Sigmoid colon (tissue), 7 donors: Measurements from ENCODE around the gene OPRL1. TPM values are rescaled to one million over a fixed set of nuclear protein-coding genes. Genes with fewer than 3 reads are reported as not detected.

Experiments
- DNase-seq: peaks from one replicate; pipeline ENCODE4 v3.0.0-alpha.2; 2019
- H3K27ac ChIP-seq, 4 donors: fragments of 200-600 bp; sonication (generic); one replicate each; pipeline ENCODE4 v1.5.1; 2016 to 2019; ENCODE audit warnings: mild to moderate bottlenecking in 1 of 4
- H3K27me3 ChIP-seq, 3 donors: fragments of 200-600 bp; sonication (generic); one replicate each; pipeline ENCODE4 v1.5.1; 2019; ENCODE audit warnings: mild to moderate bottlenecking in 1 of 3
- H3K36me3 ChIP-seq, 4 donors: fragments of 200-600 bp; sonication (generic); one replicate each; pipeline ENCODE4 v1.5.1; 2016 to 2019
- H3K4me1 ChIP-seq, 4 donors: fragments of 200-600 bp; sonication (generic); one replicate each; pipeline ENCODE4 v1.5.1; 2017 to 2019
- H3K4me3 ChIP-seq, 4 donors: fragments of 200-600 bp; sonication (generic); one replicate each; pipeline ENCODE4 v1.5.1; 2017 to 2019; ENCODE audit warnings: mild to moderate bottlenecking in 2 of 4, moderate library complexity in 1 of 4
- H3K9me3 ChIP-seq, 4 donors: fragments of 200-600 bp in 3 of 4; sonication (generic) in 3 of 4; one replicate each; pipeline versions ENCODE4 v1.5.1 to v1.6.1; 2013 to 2019
- CTCF ChIP-seq, 4 experiments: fragments of 450-650 bp in 3 of 4; fragments of 200-600 bp in 1 of 4; IDR thresholded peaks; one replicate each; pipeline ENCODE4 v1.5.1; 2016 to 2019; ENCODE audit warnings: antibody characterized with exemption in 4 of 4, mild to moderate bottlenecking in 3 of 4, moderate library complexity in 2 of 4
- EP300 ChIP-seq, 4 donors: sonication (generic); formaldehyde crosslinking; IDR thresholded peaks; one replicate each; pipeline ENCODE4 v1.6.1; 2017; ENCODE audit warnings: antibody characterized with exemption in 4 of 4
- POLR2A ChIP-seq, 2 donors: fragments of 450-650 bp; IDR thresholded peaks; one replicate each; pipeline ENCODE4 v1.6.1; 2016; ENCODE audit warnings: antibody characterized with exemption in 2 of 2, mild to moderate bottlenecking in 2 of 2, moderate library complexity in 2 of 2
- POLR2AphosphoS5 ChIP-seq, 4 donors: sonication (generic); formaldehyde crosslinking; IDR thresholded peaks; one replicate each; pipeline ENCODE4 v1.6.1; 2017; ENCODE audit warnings: antibody characterized with exemption in 4 of 4
- WGBS, 2 donors: extraction: QIAGEN DNeasy Blood & Tissue Kit; methylation state at CpG; one replicate each; pipeline ENCODE4 v1.1.7; 2013; 5-methylcytosine and 5-hydroxymethylcytosine counted together
- intact Hi-C: fragments of 100-400 bp; cut with DNase I; formaldehyde crosslinking; loops from one replicate; pipeline ENCODE4 v1.15.1; 2023
- polyA plus RNA-seq, 3 donors: library from polyadenylated mRNA; stranded (reverse); fragments of 200-250 nt; gene quantifications; one replicate each; pipeline ENCODE4 v1.2.3, GENCODE V29; 2013
- total RNA-seq, 4 donors: library from RNA; depleted of rRNA; stranded (reverse); fragments of >200 nt; gene quantifications; one replicate each; pipeline ENCODE4 v1.1.0, GENCODE V29; 2016
- donor health status: healthy with polysubstance abuse.
- donor health status: Bipolar disorder and iron deficiency.
- donor health status: healthy.

OPRL1 gene
- total and polyA plus RNA-seq, 7 donors = under 0.01 to 2.2 (median 0.89) TPM; not detected in 1

GRCh38 chr20:64033981-64034493 is 45.8 kb upstream of the OPRL1 start:
- intact Hi-C loops = no loop called here
- Histone ChIP-seq H3K27ac (no peak overlapping the region), H3K4me3 (no peak overlapping the region), H3K9me3 (no peaks in the 10 kb centered on the region), H3K4me1 (peaks cover 0 to 27% (median 21%) of the 10 kb centered on the region in 4 donors), H3K27me3 (peaks cover 14 to 27% (median 26%) of the 10 kb centered on the region in 3 donors), H3K36me3 (peaks cover 19 to 61% (median 29%) of the 10 kb centered on the region in 4 donors)
- WGBS, 2 donors = 84 to 87% methylated on average over 11 of the region's 11 CpGs
- DNase-seq = peak; percentile 81
- TF ChIP-seq POLR2A (IDR thresholded peaks at IDR 0.05) (no peak), POLR2AphosphoS5 (IDR thresholded peaks at IDR 0.05) (peak in 1 of 4 donors; percentile 27), CTCF (IDR thresholded peaks at IDR 0.05) (no peak), EP300 (IDR thresholded peaks at IDR 0.05) (no peak)

GRCh38 chr20:64035066-64035932 is 44.6 kb upstream of the OPRL1 start:
- H3K9me3 ChIP-seq = no peaks in the 10 kb centered on the region
- no peak for TF ChIP-seq EP300 (IDR thresholded peaks at IDR 0.05)
- TF ChIP-seq POLR2AphosphoS5 (IDR thresholded peaks at IDR 0.05) = no peak
- no peak for TF ChIP-seq POLR2A (IDR thresholded peaks at IDR 0.05)
- no peak for TF ChIP-seq CTCF (IDR thresholded peaks at IDR 0.05)
- H3K27ac ChIP-seq = no peak overlapping the region
- intact Hi-C loops = no loop called here
- DNase-seq = peak; percentile 42
- H3K27me3 ChIP-seq = peaks cover 25 to 39% (median 38%) of the 10 kb centered on the region in 3 donors
- WGBS, 2 donors = 78 to 90% methylated on average over 17 of the region's 17 CpGs
- peaks cover 7 to 49% (median 17%) of the 10 kb centered on the region in 4 donors for H3K36me3 ChIP-seq
- no peak overlapping the region for H3K4me3 ChIP-seq
- peaks cover 0 to 34% (median 30%) of the 10 kb centered on the region in 4 donors for H3K4me1 ChIP-seq

GRCh38 chr20:64035933-64036345 is 43.9 kb upstream of the OPRL1 start, which contains the start of gene C20orf204:
Gene C20orf204 (plus strand): TSS chr20:64036182. CDS start chr20:64036324, 142 bp downstream.
- Histone ChIP-seq H3K36me3 (peaks cover 1 to 42% (median 13%) of the 10 kb centered on the region in 4 donors), H3K4me1 (peaks cover 0 to 34% (median 30%) of the 10 kb centered on the region in 4 donors), H3K9me3 (no peaks in the 10 kb centered on the region), H3K27me3 (peaks cover 28 to 46% (median 45%) of the 10 kb centered on the region in 3 donors), H3K4me3 (no peak within 1 kb of the TSS), H3K27ac (no peak within 1 kb of the TSS)
- no peak for DNase-seq
- WGBS, 2 donors = 86 to 90% methylated on average over 10 of the region's 10 CpGs
- TF ChIP-seq CTCF (IDR thresholded peaks at IDR 0.05) (no peak), EP300 (IDR thresholded peaks at IDR 0.05) (no peak), POLR2AphosphoS5 (IDR thresholded peaks at IDR 0.05) (no peak), POLR2A (IDR thresholded peaks at IDR 0.05) (no peak)
- intact Hi-C loops = no loop called here

- no peaks in the 10 kb centered on the region for H3K9me3 ChIP-seq
- H3K27ac ChIP-seq = no peak overlapping the region
- H3K4me3 ChIP-seq = no peak overlapping the region
- 64 to 73% methylated on average over 17 of the region's 17 CpGs for whole genome bisulfite sequencing, 2 donors
- H3K4me1 ChIP-seq = peaks cover 0 to 35% (median 32%) of the 10 kb centered on the region in 4 donors
- H3K36me3 ChIP-seq = peaks cover 0 to 38% (median 12%) of the 10 kb centered on the region in 4 donors
- intact Hi-C loops = no loop called here
- TF ChIP-seq EP300 (IDR thresholded peaks at IDR 0.05) = no peak
- no peak for TF ChIP-seq POLR2A (IDR thresholded peaks at IDR 0.05)
- H3K27me3 ChIP-seq = peaks cover 34 to 52% (median 51%) of the 10 kb centered on the region in 3 donors
- no peak for DNase-seq
Observed at GRCh38 chr20:64036346-64037198, 43.3 kb upstream of the OPRL1 start.
